GM18526 (cell line): ENCODE measurements around the gene CES4A.

Source experiments
- POLR2A ChIP-seq: IDR thresholded peaks from 3 replicates; pipeline ENCODE4 v1.6.1; 2011; ENCODE audit not compliant: insufficient read length; ENCODE audit errors: extremely low read depth

CES4A gene

GRCh38 chr16:66988197-66988788, at the start of gene CES4A:
CES4A (plus strand) TSS chr16:66988589; CDS start chr16:66988773, 184 bp downstream.
- TF ChIP-seq POLR2A, result no peak

- TF ChIP-seq POLR2A, result no peak
Measured at GRCh38 chr16:66939366-66939765, 49.0 kb upstream of the CES4A start.

- TF ChIP-seq POLR2A, result no peak
Measured at GRCh38 chr16:66940236-66940635, 48.2 kb upstream of the CES4A start.

GRCh38 chr16:66942981-66943380, 45.4 kb upstream of the CES4A start:
- TF ChIP-seq POLR2A, result no peak

GRCh38 chr16:66943426-66944053, 44.8 kb upstream of the CES4A start:
- TF ChIP-seq POLR2A, result no peak

- no peak for TF ChIP-seq POLR2A
Measured at GRCh38 chr16:66944054-66944441, 44.3 kb upstream of the CES4A start.

- TF ChIP-seq POLR2A, result no peak
Measured at GRCh38 chr16:66945939-66946338, 42.5 kb upstream of the CES4A start.

- TF ChIP-seq POLR2A, result no peak
Measured at GRCh38 chr16:66946541-66946940, 41.8 kb upstream of the CES4A start.

GRCh38 chr16:66946974-66947301, 41.5 kb upstream of the CES4A start:
- no peak for TF ChIP-seq POLR2A

GRCh38 chr16:66947302-66948065, 40.9 kb upstream of the CES4A start:
- TF ChIP-seq POLR2A, result no peak

GRCh38 chr16:66948134-66948836, 40.1 kb upstream of the CES4A start:
- TF ChIP-seq POLR2A, result no peak

GRCh38 chr16:66948837-66949225, 39.6 kb upstream of the CES4A start:
- no peak for TF ChIP-seq POLR2A

- no peak for TF ChIP-seq POLR2A
Measured at GRCh38 chr16:66949472-66949871, 38.9 kb upstream of the CES4A start.

- TF ChIP-seq POLR2A, result no peak
Measured at GRCh38 chr16:66950437-66950836, 38.0 kb upstream of the CES4A start.

- no peak for TF ChIP-seq POLR2A
Measured at GRCh38 chr16:66950971-66951790, 37.2 kb upstream of the CES4A start.
